HUES6 (cell line): Measurements from ENCODE around the gene MYEOV.

Experiments used
- H3K27ac ChIP-seq: 2 replicates; pipeline ENCODE4 v1.7.0; 2013; ENCODE audit warnings: low read depth, mild to moderate bottlenecking, low read length, inconsistent platforms
- H3K27me3 ChIP-seq: 2 replicates; pipeline ENCODE4 v1.6.1; 2013; ENCODE audit warnings: low read length; ENCODE audit not compliant: control insufficient read depth, insufficient read depth
- H3K36me3 ChIP-seq: 2 replicates; pipeline ENCODE4 v1.6.1; 2013; ENCODE audit warnings: low read length; ENCODE audit not compliant: control insufficient read depth, insufficient read depth
- H3K4me1 ChIP-seq: 2 replicates; pipeline ENCODE4 v1.6.1; 2013; ENCODE audit warnings: low read length; ENCODE audit not compliant: control insufficient read depth, insufficient read depth
- H3K4me3 ChIP-seq: 2 replicates; pipeline ENCODE4 v1.5.1; 2013; ENCODE audit warnings: low read depth, low read length
- H3K9ac ChIP-seq: one replicate; pipeline ENCODE4 v1.6.1; 2013; ENCODE audit warnings: mild to moderate bottlenecking, low read length
- H3K9me3 ChIP-seq: 2 replicates; pipeline ENCODE4 v1.6.1; 2013; ENCODE audit warnings: low read depth, low read length; ENCODE audit not compliant: control insufficient read depth, insufficient read depth

The MYEOV gene

GRCh38 chr11:69277074-69277809 is 16.7 kb upstream of the MYEOV start:
- peaks cover 10% of the 10 kb centered on the region; the same call in 1 of the 2 replicates for H3K9me3 ChIP-seq
- no peaks in the 10 kb centered on the region for H3K36me3 ChIP-seq
- H3K4me3 ChIP-seq: no peak overlapping the region
- no peak overlapping the region for H3K27ac ChIP-seq
- no peak overlapping the region for H3K9ac ChIP-seq
- H3K4me1 ChIP-seq: peaks cover 10% of the 10 kb centered on the region; the same call in 1 of the 2 replicates
- no peaks in the 10 kb centered on the region for H3K27me3 ChIP-seq

GRCh38 chr11:69278091-69278867 is 15.7 kb upstream of the MYEOV start:
- H3K27me3 ChIP-seq: no peaks in the 10 kb centered on the region
- H3K36me3 ChIP-seq: no peaks in the 10 kb centered on the region
- no peak overlapping the region for H3K4me3 ChIP-seq
- H3K9ac ChIP-seq: no peak overlapping the region
- no peak overlapping the region for H3K27ac ChIP-seq
- H3K9me3 ChIP-seq: peaks cover 15% of the 10 kb centered on the region; the same call in 1 of the 2 replicates
- H3K4me1 ChIP-seq: peaks cover 10% of the 10 kb centered on the region; the same call in 1 of the 2 replicates

GRCh38 chr11:69280451-69280850 is 13.5 kb upstream of the MYEOV start:
- H3K36me3 ChIP-seq: no peaks in the 10 kb centered on the region
- no peak overlapping the region for H3K9ac ChIP-seq
- no peak overlapping the region for H3K4me3 ChIP-seq
- H3K4me1 ChIP-seq: peaks cover 10% of the 10 kb centered on the region; the same call in 1 of the 2 replicates
- H3K9me3 ChIP-seq: peaks cover 15% of the 10 kb centered on the region; the same call in 1 of the 2 replicates
- H3K27ac ChIP-seq: no peak overlapping the region
- no peaks in the 10 kb centered on the region for H3K27me3 ChIP-seq

- Histone ChIP-seq H3K4me3 (no peak overlapping the region), H3K27me3 (no peaks in the 10 kb centered on the region), H3K9me3 (peaks cover 12% of the 10 kb centered on the region; the same call in 1 of the 2 replicates), H3K9ac (no peak overlapping the region), H3K4me1 (peaks cover 10% of the 10 kb centered on the region; the same call in 1 of the 2 replicates), H3K27ac (no peak overlapping the region), H3K36me3 (no peaks in the 10 kb centered on the region)
These were observed 13.0 kb upstream of the MYEOV start for GRCh38 chr11:69280994-69281393.

GRCh38 chr11:69283446-69283845 is 10.5 kb upstream of the MYEOV start:
- Histone ChIP-seq H3K4me1 (peaks cover 16% of the 10 kb centered on the region; the same call in 1 of the 2 replicates), H3K27ac (no peak overlapping the region), H3K9ac (no peak overlapping the region), H3K27me3 (no peaks in the 10 kb centered on the region), H3K4me3 (no peak overlapping the region), H3K36me3 (no peaks in the 10 kb centered on the region), H3K9me3 (peaks cover 11% of the 10 kb centered on the region; the same call in 1 of the 2 replicates)

- Histone ChIP-seq H3K9me3 (peaks cover 11% of the 10 kb centered on the region; the same call in 1 of the 2 replicates), H3K27ac (no peak overlapping the region), H3K4me3 (no peak overlapping the region), H3K36me3 (no peaks in the 10 kb centered on the region), H3K4me1 (peaks cover 16% of the 10 kb centered on the region; the same call in 1 of the 2 replicates), H3K27me3 (no peaks in the 10 kb centered on the region), H3K9ac (no peak overlapping the region)
These were observed 9.9 kb upstream of the MYEOV start for GRCh38 chr11:69284081-69284511.

- Histone ChIP-seq H3K27me3 (no peaks in the 10 kb centered on the region), H3K4me1 (peaks cover 16% of the 10 kb centered on the region; the same call in 1 of the 2 replicates), H3K9ac (no peak overlapping the region), H3K36me3 (no peaks in the 10 kb centered on the region), H3K27ac (no peak overlapping the region), H3K9me3 (peaks cover 11% of the 10 kb centered on the region; the same call in 1 of the 2 replicates), H3K4me3 (no peak overlapping the region)
These were observed 8.9 kb upstream of the MYEOV start for GRCh38 chr11:69285091-69285490.

DNA sequence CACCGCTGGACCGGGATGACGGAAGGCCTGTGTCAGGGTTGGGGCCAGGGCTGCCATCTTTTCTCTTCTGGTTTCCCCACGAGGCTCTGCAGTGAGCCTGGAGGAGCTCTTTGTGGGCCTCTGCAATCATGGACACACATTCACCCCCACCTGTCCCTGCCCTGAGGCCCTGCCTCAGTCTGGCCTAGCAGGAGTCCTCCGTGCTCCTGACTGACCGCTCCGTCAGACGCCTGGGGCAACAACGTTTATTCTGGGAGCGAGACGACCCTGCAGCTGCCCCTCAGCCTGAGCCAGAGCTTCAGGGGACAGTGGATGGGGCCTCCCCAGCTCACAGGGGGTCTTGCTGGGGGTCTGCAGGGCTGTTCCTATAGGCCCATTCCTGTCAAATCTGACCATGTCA is 8.2 kb upstream of the MYEOV start:
- no peaks in the 10 kb centered on the region for H3K36me3 ChIP-seq
- H3K9ac ChIP-seq: no peak overlapping the region
- H3K27me3 ChIP-seq: no peaks in the 10 kb centered on the region
- peaks cover 11% of the 10 kb centered on the region; the same call in 1 of the 2 replicates for H3K9me3 ChIP-seq
- peaks cover 16% of the 10 kb centered on the region; the same call in 1 of the 2 replicates for H3K4me1 ChIP-seq
- H3K4me3 ChIP-seq: no peak overlapping the region
- H3K27ac ChIP-seq: no peak overlapping the region

- H3K9ac ChIP-seq: no peak overlapping the region
- H3K4me1 ChIP-seq: peaks cover 16% of the 10 kb centered on the region; the same call in 1 of the 2 replicates
- no peaks in the 10 kb centered on the region for H3K27me3 ChIP-seq
- H3K4me3 ChIP-seq: no peak overlapping the region
- H3K36me3 ChIP-seq: no peaks in the 10 kb centered on the region
- no peak overlapping the region for H3K27ac ChIP-seq
- peaks cover 15% of the 10 kb centered on the region for H3K9me3 ChIP-seq
These were observed 7.3 kb upstream of the MYEOV start for GRCh38 chr11:69286374-69287371.
